NCI-H526 treated with DMSO at 0.1 percent for 48 hours (cell line): ENCODE measurements around the gene RPSA.
"Not testable (repeated sequence)": the region's sequence is repeated elsewhere in the genome, so short reads cannot be mapped to it uniquely, and the experiment has no call there.

Source experiments
- DNase-seq: peaks from one replicate; lab custom pipeline; 2025; lab: John Stamatoyannopoulos, UW

RPSA gene

DNA sequence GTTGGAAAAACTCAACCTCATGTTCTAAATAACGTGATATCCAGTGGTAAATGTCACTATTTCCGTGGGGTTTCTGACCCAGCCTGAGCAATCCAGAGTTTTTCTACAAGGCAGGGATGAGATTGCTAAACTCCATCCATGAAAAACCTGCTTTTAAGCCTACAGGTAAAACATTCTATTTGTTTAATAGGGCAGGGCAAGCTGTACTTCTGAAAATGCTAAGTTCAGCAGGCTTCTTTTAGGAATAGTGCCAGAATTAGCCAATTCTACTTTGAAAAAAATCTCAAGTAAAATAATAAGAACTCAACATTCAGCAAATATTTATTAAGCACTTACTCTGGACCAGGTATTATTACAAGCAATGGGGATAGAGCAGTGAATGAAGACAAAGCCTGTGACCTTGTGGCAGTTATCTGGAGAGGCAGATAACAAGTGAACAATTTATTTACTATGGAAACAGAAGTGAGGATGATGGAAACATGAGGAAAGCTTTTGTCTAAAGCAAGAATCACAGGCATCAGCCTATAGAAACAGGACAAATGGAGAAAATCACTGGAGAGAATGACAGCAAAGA lies 13.3 kb downstream of the RPSA start:
- no peak for DNase-seq

GRCh38 chr3:39420543-39420942 lies 14.0 kb downstream of the RPSA start:
- DNase-seq, result no peak

DNA sequence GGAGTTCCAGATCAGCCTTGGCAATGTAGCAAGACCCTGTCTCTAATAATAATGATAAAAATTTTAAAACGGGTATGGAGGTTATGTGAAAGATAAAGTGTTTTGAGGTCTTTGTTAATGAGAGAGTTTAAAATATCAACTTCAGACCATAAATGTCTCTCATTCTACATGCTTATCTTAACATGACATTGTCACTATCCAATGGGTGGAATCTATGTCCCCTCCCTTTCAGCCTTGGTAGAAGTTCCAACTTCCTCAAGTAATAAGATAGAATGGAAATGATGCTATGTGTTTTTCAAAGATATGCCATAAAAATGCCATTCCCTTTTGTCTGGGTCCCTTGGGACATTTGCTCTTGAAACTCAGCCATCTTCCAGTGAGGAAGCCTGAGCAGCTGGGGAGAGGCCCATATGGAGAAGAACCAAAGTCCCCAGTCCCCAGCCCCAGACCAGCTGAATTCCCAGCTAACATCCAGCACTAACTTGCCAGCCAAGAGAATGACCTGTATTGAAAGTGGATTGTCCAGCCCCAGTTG lies 17.0 kb downstream of the RPSA start:
- DNase-seq, result no peak

DNA sequence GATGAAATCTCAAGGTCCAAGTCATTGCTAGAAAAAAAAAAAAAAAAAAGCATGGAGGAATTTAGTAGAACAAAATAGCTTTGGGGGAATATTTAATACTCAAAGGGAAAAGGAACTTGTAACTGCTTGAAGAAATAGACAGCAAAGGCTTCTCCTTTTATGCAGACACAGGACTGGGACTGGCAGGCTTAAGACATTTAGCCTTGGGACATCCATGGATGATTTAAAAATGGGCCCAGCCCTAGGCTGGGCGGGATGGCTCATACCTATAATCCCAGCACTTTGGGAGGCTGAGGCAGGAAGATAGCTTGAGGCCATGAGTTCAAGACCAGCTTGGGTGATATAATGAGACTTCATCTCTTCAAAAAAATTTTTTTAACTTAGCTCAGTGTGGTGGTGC lies 19.8 kb downstream of the RPSA start:
- DNase-seq, result no peak

- DNase-seq, result no peak
Measured at GRCh38 chr3:39427506-39427905, 21.0 kb downstream of the RPSA start.

- no peak for DNase-seq
Measured at GRCh38 chr3:39428745-39429201, 22.3 kb downstream of the RPSA start.

GRCh38 chr3:39429466-39429865 lies 22.9 kb downstream of the RPSA start:
- no peak for DNase-seq

DNA sequence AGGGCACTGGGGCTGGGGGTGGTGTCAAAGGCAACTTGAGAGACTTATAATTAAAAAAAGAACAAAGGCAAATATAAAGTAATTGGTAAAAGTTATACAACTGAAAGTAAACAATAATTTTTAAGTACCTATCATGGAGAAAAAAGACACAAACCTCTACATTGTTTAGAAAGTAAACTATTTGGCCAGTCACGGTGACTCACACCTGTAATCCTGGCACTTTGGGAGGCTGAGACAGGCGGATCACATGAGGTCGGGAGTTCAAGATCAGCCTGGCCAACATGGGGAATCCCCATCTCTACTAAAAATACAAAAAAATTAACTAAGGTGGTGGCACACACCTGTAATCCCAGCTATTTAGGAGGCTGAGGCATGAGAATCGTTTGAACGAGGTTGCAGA lies 25.8 kb downstream of the RPSA start:
- DNase-seq, result no peak

GRCh38 chr3:39433642-39434041 lies 27.1 kb downstream of the RPSA start:
- no peak for DNase-seq

DNA sequence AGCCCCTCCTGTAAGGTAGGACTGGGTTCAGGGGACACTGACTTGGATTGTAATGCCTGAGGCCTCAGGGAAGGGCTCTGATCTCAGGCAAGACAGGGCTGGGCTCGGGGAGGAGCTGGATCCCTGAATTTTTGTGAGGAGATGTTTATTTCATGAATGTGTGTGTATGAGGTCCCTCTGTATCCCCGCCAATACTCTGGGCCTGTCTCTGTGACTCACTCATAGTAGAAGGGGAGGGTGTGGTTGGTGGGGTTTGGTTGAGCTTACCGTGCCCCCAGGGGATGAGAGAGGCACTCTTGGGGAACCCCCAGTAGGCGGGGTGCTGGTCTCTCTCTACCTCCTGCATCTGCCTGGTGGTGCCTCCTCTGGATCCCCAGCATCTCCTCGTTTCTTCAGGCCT lies 28.1 kb downstream of the RPSA start:
- no peak for DNase-seq

GRCh38 chr3:39435006-39435748 lies 28.7 kb downstream of the RPSA start:
- DNase-seq, result no peak

- DNase-seq, result no peak
Measured at GRCh38 chr3:39438880-39439279, 32.4 kb downstream of the RPSA start.

DNA sequence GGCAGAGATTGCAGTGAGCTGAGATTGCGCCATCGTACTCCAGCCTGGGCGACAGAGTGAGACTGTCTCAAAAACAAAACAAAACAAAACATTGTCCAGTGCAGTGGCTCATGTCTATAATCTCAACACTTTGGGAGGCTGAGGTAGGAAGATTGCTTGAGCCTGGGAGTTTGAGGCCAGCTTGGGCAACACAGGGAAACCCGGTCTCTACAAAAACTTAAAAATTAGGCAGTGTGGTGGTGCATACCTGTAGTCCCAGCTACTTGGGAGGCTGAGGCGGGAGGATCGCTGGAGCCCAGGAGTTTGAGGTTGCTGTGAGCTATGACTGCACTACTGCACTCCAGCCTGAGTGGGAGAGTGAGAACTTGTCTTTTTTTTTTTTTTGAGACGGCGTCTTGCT lies 33.8 kb downstream of the RPSA start:
- DNase-seq, result no peak

DNA sequence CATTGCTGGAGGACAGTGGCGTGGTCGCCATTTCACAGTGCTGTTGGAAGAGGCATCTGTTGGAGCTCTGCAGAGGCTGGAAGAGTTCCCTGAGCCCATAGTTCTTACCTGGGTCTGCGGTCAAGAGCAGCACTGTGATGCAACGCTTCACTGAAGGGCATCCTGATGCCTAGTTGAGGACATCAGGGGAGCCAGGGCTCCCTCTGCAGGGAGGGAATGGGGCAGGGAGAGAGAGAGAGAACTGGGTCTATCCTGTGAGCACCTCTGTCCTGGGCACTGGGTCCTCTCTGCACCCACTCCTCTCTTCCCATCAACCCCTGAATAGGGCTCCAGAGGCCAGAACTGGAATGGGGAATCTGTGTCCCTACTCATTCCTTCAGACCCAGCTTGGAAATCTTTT lies 37.0 kb downstream of the RPSA start:
- DNase-seq, result no peak

DNA sequence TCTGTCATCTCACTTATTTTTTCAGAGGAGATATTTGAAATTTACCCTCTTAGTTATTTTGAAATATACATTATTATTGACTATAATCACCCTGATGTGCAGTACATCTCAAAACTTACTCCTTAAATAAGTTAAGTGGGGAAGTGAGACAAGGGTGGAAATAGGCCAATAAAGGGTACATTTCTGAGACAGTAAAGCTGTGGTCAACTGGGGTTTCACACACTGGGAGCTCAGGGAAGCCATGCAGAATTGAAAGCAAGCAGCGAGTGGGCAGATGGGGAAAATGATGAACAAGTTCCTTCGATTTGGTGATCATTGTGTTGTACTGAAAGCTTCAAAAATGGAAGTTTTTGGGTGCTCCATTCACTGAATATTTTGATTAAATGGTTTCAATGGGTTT lies 39.4 kb downstream of the RPSA start:
- DNase-seq, result no peak

GRCh38 chr3:39446444-39446843 lies 39.9 kb downstream of the RPSA start:
- DNase-seq, result no peak

DNA sequence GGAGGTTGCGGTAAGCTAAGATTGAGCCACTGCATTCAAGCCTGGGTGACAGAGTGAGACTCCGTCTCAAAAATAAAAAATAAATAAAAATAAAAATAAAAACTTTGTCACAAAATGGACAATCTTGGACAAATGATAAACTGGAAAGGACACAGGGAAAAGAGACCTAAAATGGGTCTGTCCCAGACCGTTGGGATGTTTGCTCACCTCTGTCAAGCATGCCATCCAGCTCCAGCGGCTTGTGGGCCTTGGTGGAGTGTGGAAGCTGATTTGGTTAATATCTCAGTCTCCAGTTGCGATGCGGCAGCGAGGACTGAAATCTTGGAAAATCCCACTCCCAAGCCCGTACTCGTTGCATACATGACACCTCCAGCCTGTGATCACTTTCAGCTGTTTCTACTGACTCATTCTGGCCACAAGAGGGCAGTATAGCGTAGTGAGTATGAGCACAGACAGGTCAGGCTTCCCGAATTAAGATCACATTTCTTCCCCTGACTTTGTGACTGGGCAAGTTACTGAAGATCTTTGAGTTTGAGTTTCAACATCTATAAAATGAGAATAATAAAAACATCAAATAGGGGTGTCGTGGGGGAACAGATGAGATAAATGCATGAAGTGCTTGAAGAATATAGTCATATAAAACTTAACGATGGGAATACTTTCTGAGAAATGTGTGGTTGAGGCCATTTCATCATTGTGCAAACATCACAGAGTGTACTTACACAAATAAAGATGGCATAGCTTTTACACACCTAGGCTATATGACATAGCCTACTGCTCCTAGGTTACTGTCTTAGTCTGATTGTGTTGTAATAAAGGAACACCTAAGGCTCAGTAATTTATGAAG lies 41.3 kb downstream of the RPSA start:
- peak; percentile 88 for DNase-seq

DNA sequence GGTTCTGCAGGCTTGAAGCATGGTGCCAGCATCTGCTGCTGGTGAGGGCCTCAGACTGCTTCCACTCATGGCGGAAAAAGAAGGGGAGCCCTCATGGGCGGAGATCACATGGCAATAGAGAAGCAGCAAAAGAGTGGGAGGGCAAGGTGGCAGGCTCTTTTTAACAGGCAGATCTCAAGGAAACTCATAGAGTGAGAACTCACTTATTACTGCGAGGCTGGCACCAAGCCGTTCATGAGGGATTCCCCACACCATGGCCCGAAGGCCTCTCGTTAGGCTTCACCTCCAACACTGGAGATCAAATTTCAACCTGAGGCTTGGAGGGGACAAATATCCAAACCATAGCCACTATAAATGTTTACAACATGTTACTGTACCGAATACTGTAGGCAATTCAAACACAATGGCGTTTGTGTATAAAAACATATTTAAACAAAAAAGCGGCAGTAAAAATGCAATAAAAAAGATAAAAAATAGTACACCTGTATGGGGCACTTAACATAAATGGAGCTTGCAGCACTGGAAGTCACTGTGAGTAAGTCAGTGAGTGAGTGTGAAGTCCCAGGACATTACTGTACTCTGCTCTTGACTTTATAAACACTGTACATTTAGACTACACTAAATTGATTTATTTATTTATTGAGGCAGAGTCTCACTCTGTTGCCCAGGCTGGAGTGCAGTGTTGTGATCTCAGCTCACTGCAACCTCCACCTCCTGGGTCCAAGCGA lies 42.1 kb downstream of the RPSA start:
- DNase-seq, result no peak

DNA sequence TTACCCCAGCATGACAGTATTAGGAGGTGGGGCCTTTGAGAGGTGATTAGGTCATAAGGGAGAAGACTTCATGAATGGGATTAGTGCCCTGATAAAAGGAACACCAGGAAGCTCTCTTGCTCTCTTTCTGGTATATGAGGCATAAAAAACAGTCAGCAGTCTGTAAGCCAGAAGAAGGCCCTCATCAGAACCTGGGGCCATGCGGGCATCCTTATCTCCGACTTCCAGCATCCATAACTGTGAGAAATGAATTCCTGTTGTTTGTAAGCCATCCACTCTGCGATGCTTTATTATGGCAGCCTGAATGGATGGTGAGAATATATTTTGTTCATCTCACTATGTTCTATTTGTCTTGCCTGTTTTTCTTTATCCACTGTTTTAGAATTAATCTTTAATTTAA lies 43.3 kb downstream of the RPSA start:
- no peak for DNase-seq

DNA sequence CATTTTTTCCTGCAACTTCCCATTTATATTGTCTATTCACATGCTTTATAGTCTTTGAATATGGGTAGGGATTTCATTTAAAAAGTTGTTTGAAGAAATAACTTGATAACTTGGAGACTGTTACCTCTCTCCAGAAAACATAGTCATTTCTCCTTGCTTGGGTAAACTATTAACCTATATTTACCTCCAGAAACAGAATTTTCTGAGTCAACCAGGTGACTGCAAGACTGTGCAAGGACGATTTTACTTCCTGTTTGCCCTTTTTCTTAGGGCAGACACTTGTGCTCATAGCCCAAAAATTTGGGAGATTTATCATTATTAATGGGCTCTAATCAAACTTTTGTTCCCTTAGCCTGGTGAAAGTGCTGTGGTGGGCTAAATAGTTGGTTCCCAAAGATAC lies 46.6 kb downstream of the RPSA start:
- DNase-seq, result no peak

- DNase-seq, result not testable (repeated sequence)
Measured at GRCh38 chr3:39453872-39454271, 47.4 kb downstream of the RPSA start.

GRCh38 chr3:39454591-39455217 lies 48.2 kb downstream of the RPSA start:
- no peak for DNase-seq
